Ectodermal cell (in vitro differentiated cells): ENCODE results near the gene TBC1D22A.

ENCODE experiments used
- H3K27ac ChIP-seq: 2 replicates; pipeline ENCODE4 v1.7.0; 2013; ENCODE audit warnings: mild to moderate bottlenecking, low read depth, low read length; ENCODE audit not compliant: insufficient read depth, poor library complexity, severe bottlenecking
- H3K27me3 ChIP-seq: 2 replicates; pipeline ENCODE4 v1.7.0; 2013; ENCODE audit warnings: mild to moderate bottlenecking, low read length; ENCODE audit not compliant: insufficient read depth, control insufficient read depth, poor library complexity, severe bottlenecking
- H3K36me3 ChIP-seq: one replicate; pipeline ENCODE4 v1.7.0; 2013; ENCODE audit warnings: low read length; ENCODE audit not compliant: control insufficient read depth, insufficient read depth
- H3K4me1 ChIP-seq: one replicate; pipeline ENCODE4 v1.7.0; 2013; ENCODE audit warnings: low read length; ENCODE audit not compliant: control insufficient read depth, insufficient read depth
- H3K4me3 ChIP-seq: 2 replicates; pipeline ENCODE4 v1.7.0; 2013; ENCODE audit warnings: low read depth, low read length, control low read depth; ENCODE audit not compliant: insufficient read depth
- H3K9me3 ChIP-seq: 2 replicates; pipeline ENCODE4 v1.7.0; 2013; ENCODE audit warnings: mild to moderate bottlenecking, low read length, moderate library complexity; ENCODE audit not compliant: control insufficient read depth
- WGBS, 2 experiments: methylation state at CpG; one replicate each; pipeline ENCODE4 v1.1.7; 2013; ENCODE audit warnings: missing lambda C conversion rate in 2 of 2; 5-methylcytosine and 5-hydroxymethylcytosine counted together

Gene TBC1D22A

DNA sequence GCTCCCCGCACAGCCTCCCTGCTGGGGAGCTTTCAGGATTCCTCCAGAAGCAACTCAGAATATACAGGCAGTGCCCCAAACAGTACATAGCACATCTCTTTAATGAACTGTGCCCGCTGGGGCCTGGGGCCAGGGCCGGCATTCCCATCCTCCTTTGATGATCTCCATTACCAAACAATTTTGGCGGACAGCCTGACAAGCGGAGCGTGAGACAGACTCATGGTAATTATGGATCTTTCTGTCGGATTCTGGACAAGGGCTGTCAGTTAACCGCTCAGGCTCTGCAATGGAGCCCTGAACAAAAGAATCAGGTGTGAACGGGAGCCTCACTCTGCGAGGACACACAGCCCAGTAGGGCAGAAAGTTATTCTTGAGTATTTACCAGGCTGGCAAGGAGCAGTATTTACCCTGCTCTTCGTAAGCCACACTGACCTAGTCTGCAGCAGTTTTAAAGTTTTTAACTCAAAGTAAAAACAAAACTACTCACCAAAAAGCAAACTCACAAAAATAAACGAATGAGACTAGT lies 174.0 kb downstream of the TBC1D22A start:
- no peaks in the 10 kb centered on the region for H3K9me3 ChIP-seq
- no peak overlapping the region for H3K4me3 ChIP-seq
- no peak overlapping the region for H3K27ac ChIP-seq
- no peaks in the 10 kb centered on the region for H3K27me3 ChIP-seq
- H3K36me3 ChIP-seq, result no peaks in the 10 kb centered on the region
- no peaks in the 10 kb centered on the region for H3K4me1 ChIP-seq
- WGBS, 2 experiments, result 89 to 93% methylated on average over 12 of the region's 12 CpGs

- Histone ChIP-seq H3K27ac (no peak overlapping the region), H3K36me3 (no peaks in the 10 kb centered on the region), H3K4me3 (no peak overlapping the region), H3K27me3 (no peaks in the 10 kb centered on the region), H3K4me1 (no peaks in the 10 kb centered on the region), H3K9me3 (no peaks in the 10 kb centered on the region)
- 92 to 94% methylated on average over 7 to 8 of the region's 8 CpGs for WGBS, 2 experiments
These were observed 174.7 kb downstream of the TBC1D22A start for GRCh38 chr22:46937185-46937584.

- H3K27me3 ChIP-seq, result no peaks in the 10 kb centered on the region
- H3K4me3 ChIP-seq, result no peak overlapping the region
- 90 to 97% methylated on average over 7 of the region's 7 CpGs for WGBS, 2 experiments
- no peaks in the 10 kb centered on the region for H3K9me3 ChIP-seq
- H3K36me3 ChIP-seq, result no peaks in the 10 kb centered on the region
- no peak overlapping the region for H3K27ac ChIP-seq
- H3K4me1 ChIP-seq, result no peaks in the 10 kb centered on the region
These were observed 175.5 kb downstream of the TBC1D22A start for GRCh38 chr22:46937939-46938338.

DNA sequence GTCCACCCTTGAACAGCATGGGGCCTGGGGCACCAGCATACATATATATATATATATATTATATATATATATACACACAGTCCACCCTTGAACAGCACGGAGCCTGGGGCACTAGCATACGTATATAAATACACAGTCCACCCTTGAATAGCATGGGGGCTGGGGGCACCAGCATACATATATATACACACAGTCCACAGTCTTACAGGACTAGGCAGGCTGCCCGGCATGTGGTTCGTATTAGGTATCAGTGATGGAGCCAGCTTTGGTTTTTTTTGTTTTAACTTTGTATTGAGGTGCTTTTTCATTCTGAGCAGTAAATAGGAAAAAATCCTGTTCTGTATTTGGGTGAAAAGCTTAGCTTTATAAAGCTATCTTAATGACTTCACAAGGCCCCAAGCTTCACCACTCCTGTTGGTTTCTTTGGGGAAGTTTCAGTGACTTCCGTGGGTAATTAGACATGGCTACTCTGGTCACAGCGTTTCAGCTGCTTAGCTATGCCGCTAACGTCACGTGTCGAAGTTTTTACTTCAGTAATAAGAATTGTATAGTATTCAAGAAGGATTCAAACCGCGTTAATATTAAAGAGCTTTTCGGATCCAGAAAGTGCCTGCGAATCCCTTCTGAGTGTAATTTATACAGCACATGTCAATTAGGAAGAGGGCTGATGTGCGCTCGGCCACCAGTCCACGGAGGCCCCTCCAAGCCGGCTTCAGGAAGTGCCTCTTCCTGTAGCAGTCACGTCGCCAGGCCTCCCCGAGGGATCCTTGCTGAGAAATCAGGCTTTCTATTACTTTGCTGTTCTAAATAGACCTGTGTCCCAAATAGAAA lies 179.7 kb downstream of the TBC1D22A start:
- no peaks in the 10 kb centered on the region for H3K27me3 ChIP-seq
- no peaks in the 10 kb centered on the region for H3K36me3 ChIP-seq
- WGBS, 2 experiments, result 95% methylated on average over 21 of the region's 21 CpGs
- H3K27ac ChIP-seq, result no peak overlapping the region
- no peak overlapping the region for H3K4me3 ChIP-seq
- H3K9me3 ChIP-seq, result no peaks in the 10 kb centered on the region
- peaks cover 6% of the 10 kb centered on the region for H3K4me1 ChIP-seq

DNA sequence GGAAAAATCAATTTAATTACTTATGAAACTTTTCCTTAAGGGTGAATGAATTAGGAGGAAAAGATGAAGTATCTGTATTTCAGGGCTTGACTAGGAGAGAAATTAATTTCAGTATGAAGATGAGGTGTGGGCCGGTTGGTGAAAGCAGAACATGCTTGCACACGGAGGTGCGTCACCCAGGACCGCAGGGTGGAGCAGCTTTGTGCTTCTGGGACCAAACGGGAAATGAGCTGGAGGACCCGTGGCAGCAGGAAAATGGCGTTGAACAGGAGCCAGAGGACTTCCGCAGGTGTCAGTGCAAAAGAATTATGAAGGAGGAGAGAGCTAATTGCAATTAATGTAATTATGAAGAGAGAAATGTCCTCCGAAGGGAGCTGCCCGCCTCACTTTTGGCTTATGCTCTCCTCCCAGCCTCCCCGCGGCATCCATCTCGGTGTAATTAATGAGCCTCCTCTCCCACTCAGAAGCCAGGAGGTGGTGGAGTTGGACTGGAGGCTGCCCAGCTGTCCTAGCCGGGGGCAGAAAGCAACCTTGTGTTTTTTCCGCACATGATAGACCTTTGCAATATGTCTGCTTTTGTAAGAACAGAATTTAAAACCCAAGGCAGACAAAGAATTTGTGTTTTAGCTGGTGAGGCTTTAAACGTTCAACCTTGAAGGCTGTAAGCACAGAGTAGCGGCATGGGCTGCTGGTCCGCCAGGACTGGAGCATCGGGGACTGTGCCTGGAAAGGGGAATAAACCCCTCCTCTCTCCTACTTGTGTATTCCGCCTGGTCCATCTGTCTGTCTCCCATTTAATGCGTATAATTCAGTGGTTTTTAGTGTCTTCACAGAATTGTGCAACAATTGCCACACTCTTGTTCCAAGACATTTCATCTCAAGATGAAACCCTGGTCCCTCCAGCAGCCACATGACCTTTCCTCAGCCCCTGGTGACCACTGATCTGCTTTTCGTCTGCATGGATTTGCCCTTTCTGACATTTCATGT lies 180.6 kb downstream of the TBC1D22A start:
- no peaks in the 10 kb centered on the region for H3K27me3 ChIP-seq
- 95% methylated on average over 22 of the region's 22 CpGs for WGBS, 2 experiments
- H3K9me3 ChIP-seq, result no peaks in the 10 kb centered on the region
- no peaks in the 10 kb centered on the region for H3K36me3 ChIP-seq
- H3K4me1 ChIP-seq, result peaks cover 6% of the 10 kb centered on the region
- H3K27ac ChIP-seq, result no peak overlapping the region
- no peak overlapping the region for H3K4me3 ChIP-seq

GRCh38 chr22:46945481-46945880 lies 183.0 kb downstream of the TBC1D22A start:
- Histone ChIP-seq H3K36me3 (no peaks in the 10 kb centered on the region), H3K9me3 (no peaks in the 10 kb centered on the region), H3K4me3 (no peak overlapping the region), H3K4me1 (peaks cover 6% of the 10 kb centered on the region), H3K27ac (no peak overlapping the region), H3K27me3 (no peaks in the 10 kb centered on the region)
- WGBS, 2 experiments, result 88 to 94% methylated on average over 7 of the region's 7 CpGs

DNA sequence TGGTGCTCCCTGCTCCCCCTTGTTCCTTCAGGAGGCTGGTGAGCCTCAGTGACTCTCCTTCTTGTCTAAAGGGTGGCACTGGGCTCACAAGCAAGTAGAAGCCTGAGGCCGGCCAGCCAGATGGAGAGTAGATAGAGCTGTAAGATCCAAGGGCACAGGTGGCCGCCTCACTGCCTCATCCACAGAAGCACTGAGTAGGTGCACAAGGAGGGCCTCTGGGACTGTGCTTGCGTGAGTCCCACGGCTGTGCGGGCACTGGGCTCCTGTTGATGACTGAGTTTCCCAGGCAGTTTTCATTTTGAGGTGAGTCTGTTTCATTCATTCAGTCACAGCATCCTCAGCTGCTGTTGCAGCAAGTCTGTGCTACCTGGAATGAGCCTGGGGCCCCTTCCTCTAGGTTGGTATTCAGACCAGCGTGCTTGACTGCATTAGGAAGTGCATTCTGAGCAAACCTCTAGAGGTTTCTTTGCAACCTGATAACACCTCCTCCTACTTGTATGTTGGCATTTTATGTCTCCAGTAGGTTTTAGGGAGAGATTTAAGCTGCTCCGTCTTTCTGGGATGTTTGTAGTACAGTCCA lies 184.0 kb downstream of the TBC1D22A start:
- no peaks in the 10 kb centered on the region for H3K27me3 ChIP-seq
- H3K4me3 ChIP-seq, result no peak overlapping the region
- H3K36me3 ChIP-seq, result no peaks in the 10 kb centered on the region
- no peaks in the 10 kb centered on the region for H3K9me3 ChIP-seq
- peaks cover 6% of the 10 kb centered on the region for H3K4me1 ChIP-seq
- no peak overlapping the region for H3K27ac ChIP-seq
- 96% methylated on average over 7 of the region's 7 CpGs for WGBS, 2 experiments

GRCh38 chr22:46947516-46948257 lies 185.2 kb downstream of the TBC1D22A start:
- 85 to 88% methylated on average over 12 to 14 of the region's 14 CpGs for WGBS, 2 experiments
- peaks cover 6% of the 10 kb centered on the region for H3K4me1 ChIP-seq
- no peak overlapping the region for H3K27ac ChIP-seq
- no peak overlapping the region for H3K4me3 ChIP-seq
- H3K27me3 ChIP-seq, result no peaks in the 10 kb centered on the region
- H3K9me3 ChIP-seq, result no peaks in the 10 kb centered on the region
- no peaks in the 10 kb centered on the region for H3K36me3 ChIP-seq

DNA sequence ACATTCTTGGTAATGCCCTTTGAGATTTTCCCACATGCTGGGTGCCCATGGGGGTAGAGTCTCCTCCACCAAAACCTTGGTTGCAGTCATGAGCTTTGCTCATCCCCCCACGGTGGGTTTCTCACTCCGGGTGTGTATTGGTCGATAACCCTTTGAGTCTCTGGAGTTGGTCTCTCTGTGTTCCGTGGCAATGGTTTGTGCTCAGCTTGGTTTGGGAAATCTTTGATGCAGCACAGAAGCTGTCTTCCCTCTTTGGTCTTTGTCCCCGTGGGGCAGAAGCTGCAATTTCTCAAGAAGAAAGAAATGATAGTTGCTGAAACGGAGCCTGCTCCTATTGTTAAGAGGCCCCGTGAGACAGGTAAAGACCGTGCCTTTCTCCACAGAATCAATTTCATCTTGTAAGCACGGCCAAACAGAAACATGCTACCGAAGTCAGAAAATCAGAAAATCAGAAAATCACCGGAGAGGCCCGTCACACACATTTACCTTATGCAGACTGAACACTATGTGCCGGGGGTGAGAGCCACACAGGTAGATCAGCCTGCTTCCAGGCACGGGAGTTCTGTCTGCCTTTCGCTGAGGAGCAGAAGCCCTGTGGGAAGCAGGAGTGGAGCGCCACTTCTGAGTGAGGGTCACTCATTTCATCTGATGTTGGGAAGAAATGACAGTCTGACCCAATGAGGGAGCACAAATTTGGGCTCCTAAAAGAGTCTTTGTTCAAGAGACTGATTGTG lies 186.1 kb downstream of the TBC1D22A start:
- H3K9me3 ChIP-seq, result no peaks in the 10 kb centered on the region
- H3K4me1 ChIP-seq, result peaks cover 6% of the 10 kb centered on the region
- no peaks in the 10 kb centered on the region for H3K27me3 ChIP-seq
- H3K27ac ChIP-seq, result no peak overlapping the region
- 94% methylated on average over 16 of the region's 16 CpGs for WGBS, 2 experiments
- no peaks in the 10 kb centered on the region for H3K36me3 ChIP-seq
- H3K4me3 ChIP-seq, result no peak overlapping the region
